RPMI7951 (cell line): Measurements from ENCODE around the gene TFCP2L1. TPM values are rescaled to one million over a fixed set of nuclear protein-coding genes. Genes with fewer than 3 reads are reported as not detected.
A peak's percentile ranks its signal among the peaks of the same experiment; 100 is the strongest.

ENCODE experiments used
- DNase-seq: peaks from one replicate; pipeline ENCODE4 v3.0.0-alpha.2; 2012; ENCODE audit warnings: low read depth
- total RNA-seq: library from RNA; depleted of rRNA; stranded (reverse); fragments of >200 nt; shearing (Covaris generic); gene quantifications from 2 replicates; pipeline ENCODE4 v1.2.3, GENCODE V29; 2014

TFCP2L1 gene
- total RNA-seq, 1 experiment from 2014 or later, result not detected

DNA sequence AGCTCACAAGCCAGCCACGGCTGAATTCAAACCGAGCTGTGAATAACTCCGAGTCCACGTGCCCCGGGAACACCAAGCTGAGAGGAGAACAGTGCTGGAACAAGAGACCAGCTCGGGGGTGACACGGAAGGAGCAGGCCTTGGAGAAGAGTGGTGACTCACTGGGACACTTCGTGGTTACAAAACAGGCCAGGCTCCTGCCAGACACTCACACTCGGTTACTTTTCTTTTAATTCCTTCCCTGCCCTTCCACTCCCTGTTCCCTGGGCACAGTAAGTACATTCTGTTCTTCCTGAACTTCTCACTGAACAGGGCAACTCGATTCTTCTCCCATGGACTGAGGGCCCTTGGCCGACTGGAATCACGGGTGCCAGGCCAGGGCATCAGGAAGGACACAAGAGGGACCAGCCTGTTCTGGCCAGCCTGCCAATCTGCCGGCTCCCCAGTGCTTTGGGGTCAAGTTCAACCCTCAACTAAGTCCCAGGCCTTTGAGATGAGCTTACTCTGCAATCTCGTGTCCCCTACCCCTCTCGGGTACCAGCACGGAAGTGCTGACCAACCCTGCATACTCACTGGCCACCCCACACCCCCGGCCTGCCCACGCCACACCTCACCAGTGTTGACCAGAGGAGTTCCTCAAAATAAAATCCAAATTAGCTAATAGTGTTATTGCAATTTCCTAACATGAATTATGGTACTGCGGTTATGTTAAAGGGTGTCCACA is 87.5 kb downstream of the TFCP2L1 start:
- peak; percentile 71 for DNase-seq

DNA sequence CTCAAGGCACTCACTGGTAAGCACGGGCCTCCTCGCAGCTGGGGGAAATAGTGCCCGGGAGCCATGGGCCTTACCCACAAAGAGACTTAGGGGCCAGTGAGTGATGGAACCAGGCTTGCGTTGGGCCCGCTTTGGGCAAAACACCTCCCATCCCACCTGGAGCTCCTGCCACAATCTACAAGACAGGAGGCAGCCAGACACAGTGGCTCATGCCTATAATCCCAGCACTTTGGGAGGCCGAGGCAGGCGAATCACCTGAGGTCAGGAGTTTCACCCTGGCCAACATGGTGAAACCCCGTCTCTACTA is 88.2 kb downstream of the TFCP2L1 start:
- DNase-seq, result no peak

DNA sequence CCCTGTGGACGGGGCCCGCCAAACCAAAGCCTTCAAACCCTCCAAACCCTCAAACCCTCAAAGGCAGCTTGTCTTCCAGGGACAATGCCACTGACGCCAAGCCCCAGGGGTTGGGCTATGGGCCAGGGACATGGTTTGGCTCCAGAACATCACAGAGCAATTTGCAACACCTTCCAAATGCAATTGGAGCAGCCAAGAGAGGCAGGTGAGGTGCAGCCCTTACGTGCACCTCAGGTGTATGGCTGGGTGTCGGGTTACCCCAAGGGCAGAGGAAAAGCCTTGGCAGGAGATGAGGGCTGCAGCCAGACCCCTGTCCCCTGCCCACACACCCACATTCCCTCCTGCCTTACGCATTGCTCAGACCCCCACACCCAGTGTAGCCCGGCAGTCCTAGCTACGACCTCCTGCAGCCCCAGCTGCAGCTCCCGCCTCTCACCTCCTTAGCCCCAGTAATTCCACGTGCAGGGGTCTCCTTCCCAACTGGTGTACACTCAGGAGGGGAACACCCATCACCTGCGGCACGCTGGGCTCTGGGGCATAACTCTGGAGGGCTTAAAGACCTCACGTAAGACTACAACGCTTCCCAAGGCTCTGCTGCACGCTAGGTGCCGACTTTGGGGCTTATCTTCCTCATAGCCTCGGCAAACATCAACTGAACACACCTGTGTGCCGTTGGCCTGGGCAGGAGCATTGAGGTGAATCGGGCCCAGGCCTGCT is 88.7 kb downstream of the TFCP2L1 start:
- DNase-seq, result no peak

DNA sequence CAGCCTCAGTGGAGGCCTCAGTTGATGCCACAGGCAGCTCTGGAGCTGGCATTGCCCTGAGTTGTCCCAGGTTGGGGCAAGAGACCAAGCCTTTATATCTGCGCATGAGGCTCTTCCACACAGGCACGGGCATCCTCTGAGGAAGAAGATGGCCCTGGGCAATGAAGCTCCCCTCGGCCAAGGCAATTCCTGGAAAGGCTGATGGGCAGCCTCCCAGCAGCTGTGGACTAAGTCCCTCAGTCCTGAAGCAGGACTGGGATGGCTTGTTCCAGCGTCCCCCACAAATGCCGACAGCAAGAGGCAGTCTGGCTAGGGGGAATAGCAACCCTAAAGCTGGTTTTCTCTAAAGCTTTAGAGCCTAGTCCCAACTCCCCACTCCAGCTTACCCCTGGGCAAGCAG is 90.0 kb downstream of the TFCP2L1 start:
- no peak for DNase-seq

DNA sequence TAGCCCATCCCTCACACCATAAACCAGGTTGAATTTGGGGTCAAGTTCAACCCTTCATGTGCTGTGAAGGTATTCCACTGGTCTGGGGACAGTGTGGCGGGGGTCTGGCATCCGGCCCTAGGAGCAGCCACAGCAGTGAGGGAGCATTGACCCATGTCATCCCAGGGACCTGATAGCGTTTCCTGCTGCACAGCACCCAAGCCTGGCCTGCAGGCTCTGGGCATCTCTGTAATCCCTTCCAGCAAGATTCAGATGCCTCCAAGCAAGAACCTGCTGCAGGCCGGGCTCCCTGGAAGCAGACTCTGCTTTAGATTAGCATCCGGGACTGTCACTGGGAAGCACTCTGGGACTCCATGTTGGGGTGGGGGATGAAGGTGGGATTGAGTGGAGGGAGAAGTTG is 90.4 kb downstream of the TFCP2L1 start:
- no peak for DNase-seq

DNA sequence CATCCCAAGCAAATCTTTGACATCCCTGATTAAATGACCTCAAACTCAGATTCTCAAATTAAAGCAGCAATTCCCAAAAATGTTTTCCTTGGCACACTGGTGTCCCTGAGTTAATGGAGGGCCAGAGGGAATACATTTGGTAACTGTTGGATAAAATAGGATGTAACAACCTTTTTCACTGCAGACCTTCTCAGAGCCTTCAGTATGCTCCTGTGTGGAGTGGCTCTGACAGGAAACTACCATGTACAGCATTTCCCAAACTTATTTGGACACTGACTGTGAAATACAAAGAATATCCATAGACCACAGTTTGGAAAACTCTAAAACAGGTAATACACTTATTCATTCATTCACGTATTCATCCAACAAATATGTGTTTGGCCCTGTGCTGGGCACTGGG is 91.8 kb downstream of the TFCP2L1 start:
- no peak for DNase-seq

DNA sequence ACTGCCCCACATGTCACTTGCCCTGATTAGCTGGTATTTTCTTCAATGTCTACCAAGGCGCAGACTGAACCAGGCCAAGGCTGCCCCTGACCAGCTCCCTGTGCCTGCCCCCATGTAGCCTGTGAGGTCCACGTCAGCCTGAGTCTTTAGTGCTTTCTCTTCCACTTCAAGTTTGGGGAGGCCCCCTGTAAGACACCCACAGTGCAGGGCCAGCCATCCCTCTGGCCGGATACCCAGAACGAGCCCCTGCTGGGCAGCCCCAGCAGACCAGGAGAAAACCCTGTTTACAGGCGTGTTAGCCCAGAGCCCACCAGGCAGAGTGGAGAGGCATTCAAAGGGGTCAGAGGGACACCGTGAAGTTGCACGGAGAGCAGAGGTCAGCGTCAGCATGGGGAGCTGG is 92.4 kb downstream of the TFCP2L1 start:
- DNase-seq, result no peak

DNA sequence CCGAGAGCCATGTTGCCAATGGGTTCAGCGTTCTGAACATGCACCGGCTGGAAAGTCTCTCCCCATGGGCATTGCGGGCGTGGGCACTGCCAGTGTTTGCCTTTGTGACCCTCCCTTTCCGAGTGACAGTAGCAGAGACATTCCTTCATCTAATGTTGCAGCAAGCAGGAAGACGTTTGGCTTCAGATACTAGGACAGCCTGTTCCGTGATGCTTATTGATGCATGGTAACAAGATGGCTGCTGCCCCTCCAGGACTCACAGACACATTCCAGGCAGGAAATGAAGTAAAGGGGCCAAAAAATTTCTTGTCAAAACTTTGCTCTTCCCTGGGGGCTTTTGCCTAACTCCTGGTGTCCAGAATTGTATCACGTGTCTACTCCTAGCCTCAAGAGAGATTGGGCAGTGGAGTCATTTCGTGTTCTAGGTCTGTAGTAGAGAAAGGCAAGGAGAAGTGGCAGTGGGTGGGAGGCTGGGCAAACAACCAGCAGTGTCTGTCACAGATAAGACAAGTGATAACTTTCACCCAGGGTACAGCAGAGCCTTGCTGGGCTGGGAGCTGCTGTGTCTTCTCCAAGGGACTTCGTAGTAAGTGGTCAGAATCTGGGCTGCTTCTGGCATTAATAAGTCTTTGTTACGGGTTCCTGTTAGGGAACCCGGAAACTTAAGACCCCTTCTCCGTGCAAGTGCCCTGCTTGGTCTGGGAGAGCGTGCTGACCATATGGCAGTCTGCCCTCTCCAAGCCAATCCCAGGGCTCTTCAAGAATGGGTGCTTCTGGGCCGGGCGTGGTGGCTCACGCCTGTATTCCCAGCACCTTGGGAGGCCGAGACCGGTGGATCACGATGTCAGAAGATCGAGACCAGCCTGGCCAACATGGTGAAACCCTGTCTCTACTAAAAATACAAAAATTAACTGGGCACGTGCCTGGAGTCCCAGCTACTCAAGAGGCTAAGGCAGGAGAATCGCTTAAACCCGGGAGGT is 93.5 kb downstream of the TFCP2L1 start:
- DNase-seq, result no peak

DNA sequence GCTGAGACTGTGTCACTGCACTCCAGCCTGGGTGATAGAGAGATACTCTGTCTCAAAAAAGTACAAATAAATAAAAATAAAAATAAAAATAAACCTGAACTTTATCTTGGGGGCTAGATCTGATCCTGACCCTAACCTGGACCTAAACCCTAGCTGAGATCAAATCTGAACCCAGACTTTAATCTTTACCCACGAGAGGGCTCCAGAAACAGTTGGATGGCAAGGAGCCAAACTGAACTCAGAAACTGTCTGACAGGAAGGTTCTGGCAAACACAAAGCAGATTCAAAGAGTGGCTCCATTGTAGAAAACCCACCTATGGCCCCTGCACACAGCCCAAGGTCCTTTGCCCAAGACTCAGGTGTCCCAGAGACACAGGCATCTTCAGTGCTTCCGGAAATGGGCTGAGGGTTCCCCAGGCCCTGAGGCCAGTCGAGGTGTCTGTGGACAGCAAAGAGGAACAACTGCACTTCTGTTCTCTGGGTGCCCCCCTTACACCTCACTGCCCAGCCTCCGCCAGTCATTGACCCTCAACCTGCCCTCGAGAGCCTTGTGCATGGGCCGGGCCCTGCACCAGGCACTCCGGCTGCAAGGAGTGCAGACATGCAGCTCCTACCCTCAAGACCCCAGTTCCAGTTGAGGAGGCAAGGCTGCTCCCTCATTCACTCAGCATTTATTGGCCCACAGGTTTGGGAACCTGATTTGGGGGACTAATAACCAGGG is 95.2 kb downstream of the TFCP2L1 start:
- DNase-seq, result no peak

DNA sequence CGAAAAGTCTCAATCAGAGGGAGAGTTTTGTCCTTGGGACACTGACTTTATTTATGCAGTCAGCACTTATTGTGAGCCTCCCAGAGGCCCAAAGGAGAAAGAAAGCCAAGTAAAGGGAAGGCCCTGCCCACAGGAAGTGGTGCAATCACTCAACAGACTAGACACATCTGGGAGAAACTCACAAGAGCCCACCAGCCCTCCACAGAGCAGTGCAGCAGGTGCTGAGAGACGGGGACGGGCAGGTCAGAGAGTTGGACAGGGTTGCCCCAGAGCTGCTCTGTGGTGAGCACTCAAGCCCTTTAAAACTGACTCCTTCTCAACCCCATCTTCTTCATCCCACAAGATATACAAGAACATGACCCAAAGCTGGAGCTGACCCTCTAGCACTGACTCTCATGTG is 96.0 kb downstream of the TFCP2L1 start:
- no peak for DNase-seq

DNA sequence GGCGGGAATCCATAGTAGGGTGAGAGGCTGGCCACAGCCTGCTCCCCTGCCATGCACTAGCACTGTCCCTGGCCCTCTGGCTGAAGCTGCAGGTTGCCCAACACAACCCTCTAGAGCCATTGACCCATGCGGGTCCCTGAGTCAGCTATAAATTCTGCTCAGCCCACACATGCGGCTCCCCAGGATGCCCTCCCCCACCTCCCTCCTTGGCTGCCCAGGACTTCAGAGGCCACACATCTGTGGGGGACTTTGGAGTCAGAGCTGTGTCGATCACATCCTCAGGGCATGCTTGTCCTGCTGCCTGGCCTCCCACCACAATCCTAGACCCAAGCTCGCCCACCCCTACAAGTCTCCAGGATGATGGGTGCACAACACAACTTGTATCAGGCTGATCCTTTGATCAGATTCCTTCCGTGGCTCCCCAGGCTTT is 97.0 kb downstream of the TFCP2L1 start:
- DNase-seq, result no peak

DNA sequence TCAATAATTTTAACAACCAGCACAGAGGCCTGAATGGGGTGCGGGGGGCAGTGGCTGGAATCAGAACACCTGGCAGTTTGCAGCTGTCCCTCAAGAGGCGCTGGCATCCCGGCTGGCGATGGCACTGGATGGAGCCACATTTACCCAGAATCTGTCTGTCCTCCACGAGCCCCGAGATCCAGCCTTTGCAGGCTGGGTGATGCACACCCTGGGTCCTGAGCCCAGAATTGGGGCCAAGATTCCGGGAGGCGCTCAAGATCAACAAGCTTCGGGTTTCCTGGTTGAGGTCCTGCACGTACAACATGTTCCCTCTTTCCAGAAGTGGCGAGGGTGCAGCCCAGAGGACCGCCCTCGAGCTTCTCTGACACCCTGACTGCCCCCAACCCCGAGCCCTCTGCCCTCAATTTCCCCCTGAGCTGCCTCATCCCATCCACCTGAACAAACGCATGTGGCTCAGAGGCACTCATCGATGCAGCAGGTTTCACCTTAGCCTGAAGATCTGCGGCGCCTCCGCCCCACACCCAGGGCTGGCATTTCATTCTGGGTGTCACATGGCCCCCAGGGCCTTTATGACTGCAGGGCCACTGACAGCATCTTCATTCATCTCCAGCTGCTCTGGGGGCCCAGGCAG is 97.5 kb downstream of the TFCP2L1 start:
- no peak for DNase-seq

DNA sequence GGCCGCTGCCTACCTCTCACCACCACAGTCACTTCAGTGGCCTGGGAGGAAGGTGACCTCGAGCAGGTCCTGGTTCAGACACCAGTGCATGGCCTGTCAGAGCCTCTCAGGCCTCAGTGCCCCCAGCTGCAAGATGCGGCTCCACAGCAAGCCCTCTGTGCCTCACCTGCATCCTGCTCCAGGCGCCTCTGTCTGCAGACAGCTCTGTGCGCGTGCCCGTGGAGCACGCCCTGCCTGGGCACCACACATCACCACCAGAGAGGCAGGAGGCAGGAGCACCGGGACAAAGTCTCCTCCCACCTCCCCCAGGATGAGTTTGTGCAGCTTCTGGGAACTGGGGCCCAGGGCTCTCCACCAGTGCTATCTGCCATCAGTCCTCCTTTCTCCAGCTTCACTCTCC is 98.7 kb downstream of the TFCP2L1 start:
- DNase-seq, result no peak

DNA sequence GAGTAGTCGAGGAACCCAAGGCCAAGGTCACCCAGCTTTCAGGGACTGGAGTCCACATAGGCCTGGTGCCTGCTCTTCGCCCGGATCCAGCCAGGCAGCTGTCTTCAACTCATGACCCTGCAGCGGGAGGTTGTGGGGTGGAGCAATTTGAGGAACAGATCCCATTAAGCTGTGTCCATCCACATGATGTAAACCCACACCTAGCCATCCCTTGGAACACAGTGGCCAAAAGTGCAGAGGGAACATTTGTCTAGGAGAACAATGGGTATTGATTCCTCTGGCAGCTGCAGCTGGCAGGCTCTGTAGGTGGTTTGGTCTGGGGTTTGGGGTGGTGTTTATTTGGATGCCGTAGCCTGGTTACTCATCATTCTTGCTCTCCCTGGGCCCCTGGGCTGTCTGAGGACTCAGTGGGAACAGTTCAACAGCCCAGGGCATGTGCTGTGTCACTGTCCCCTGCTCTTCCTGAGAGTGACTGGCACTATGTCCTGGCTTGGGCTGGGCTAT is 99.4 kb downstream of the TFCP2L1 start:
- peak; percentile 73 for DNase-seq

DNA sequence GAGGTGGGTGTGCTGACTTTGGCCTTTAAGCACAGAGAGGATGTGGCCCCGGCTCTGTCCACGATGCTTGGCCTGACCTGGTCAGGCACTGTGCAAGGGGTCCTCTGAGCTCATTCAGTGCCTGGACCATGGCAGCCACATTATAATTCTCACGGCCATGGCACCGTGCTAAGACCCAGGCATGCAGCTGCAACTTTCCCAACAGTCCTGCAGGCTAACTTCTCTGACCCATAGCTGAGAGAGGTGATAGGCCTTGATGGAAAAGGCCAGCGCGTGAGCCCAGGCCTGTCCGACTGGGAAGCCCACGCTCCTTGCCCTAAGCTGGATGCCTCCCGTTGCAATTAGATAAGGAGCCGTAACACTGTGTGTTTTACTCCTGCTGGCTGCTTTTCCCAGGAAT is 99.9 kb downstream of the TFCP2L1 start:
- DNase-seq, result no peak

DNA sequence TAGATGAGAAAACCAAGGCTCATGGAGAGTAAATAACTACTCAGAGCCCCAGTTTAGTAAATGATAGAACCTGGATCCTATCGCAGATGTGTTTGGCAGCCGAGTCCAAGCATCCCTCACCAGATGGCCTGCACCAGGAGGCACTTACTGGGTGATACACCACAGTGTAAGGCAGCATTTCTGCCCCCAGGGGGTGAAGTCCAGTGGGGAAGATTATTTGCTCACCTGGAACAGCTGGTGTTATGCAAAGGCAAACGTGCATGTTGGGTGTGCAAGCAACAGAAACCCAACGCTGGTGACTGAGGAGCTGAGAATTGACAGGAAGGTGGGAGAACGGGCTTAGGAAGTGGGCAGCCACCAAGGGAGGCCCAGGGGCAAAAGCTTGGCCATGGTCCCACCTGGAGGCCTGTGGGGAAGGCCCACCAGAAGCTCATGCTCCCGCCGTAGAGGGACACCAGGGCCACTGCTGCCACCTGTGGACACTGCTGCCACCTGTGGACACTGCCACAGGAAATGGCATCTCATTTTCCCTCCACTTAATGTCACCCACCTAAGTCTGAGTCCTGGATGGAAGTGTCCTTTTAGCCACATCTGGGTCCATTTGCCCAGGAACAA is 100.6 kb downstream of the TFCP2L1 start:
- no peak for DNase-seq

DNA sequence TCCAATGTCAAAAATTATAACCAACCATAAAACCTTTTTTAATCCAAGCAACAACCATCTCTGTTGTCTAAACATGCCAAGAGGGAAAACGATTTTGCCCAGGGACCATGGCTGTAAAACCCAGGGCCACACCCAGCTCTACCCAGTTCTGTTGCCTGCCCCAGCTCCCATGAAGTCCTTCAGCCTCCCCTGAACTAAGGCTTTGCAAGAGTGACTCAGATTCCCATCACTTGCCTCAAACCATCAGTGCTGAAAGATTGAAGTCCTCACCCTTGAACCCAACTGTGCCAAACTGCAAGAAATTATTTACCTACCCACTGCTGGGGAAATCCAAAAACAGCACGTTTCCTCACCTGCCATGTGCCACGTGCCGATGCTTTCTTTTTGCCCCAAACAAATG is 102.5 kb downstream of the TFCP2L1 start:
- DNase-seq, result no peak

DNA sequence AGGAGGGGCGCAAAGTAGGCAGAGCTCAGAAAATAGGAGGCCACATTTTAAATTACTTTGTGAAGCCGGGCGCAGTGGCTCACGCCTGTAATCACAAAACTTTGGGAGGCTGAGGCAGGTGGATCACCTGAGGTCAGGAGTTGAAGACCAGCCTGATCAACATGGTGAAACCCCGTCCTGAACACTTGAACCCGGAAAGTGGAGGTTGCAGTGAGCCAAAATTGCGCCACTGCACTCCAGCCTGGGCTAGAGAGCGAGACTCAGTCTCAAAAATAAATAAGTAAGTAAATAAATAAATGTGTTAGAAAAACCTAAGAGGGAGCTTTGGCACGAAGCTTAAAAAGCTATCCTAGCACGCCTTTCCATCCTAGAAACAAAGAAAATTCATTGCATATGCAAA is 105.5 kb downstream of the TFCP2L1 start:
- DNase-seq, result no peak

DNA sequence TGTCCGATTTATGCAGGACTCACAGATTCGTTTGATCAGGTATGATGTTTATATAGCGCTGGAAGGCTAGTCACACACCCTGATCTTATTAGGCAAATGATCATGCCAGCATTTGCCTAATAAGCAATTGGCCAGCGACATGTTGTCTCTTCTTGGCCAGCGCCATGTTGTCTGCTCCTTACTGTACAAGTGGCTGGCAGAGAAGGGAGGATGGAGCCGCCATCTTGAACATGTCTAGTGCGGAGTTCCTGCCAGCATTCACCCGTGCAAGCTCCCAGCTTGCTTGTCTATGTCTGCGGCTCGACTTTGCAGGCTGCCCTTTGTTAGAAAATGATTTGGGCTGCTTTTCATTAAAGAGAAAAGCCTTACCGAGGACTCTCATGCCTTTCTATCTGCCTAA is 106.3 kb downstream of the TFCP2L1 start:
- no peak for DNase-seq

DNA sequence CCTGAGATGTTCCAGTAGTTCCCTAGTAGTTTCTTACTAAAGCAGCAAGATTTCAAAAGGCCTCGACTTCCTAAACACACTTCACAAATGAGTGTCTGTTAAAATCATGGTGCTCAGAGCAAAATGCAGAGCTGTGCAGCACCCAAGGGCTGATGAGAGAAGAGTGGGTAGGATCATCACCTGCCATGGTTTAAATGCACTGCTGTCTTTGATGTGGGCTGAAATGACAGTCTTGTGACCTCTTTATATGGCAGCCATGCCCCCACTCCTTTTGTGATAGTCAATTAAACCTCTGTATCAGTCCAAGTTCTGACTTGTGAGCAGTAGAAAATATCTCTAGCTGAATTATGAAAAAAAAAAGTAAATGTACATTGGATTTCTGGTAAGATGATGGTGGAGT is 107.1 kb downstream of the TFCP2L1 start:
- DNase-seq, result no peak

DNA sequence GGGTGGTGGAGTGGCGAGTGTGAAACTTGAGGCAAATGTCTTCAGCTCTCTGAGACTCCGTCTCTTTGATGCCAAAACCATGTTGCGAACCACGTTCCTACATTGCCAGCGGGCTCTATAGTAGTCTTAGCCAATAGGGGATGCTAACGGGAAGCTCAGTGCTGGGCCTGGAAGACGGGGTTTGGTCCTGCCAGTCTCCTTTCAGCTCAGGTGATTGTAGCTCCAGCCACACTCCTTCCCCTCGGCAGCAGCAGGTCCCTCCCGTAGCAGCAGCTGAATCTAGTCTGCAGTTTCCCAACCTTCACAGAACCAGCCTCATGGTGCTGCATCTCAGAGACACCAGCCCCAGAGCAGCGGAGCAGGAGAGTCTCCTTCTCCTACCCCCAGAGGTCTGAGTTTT is 109.7 kb downstream of the TFCP2L1 start:
- no peak for DNase-seq
